Measurements from ENCODE around the gene SPACA9.

SPACA9 gene

GRCh38 chr9:132894862-132895835 lies 16.5 kb downstream of the SPACA9 start:
- no peak for DNase-seq

DNA sequence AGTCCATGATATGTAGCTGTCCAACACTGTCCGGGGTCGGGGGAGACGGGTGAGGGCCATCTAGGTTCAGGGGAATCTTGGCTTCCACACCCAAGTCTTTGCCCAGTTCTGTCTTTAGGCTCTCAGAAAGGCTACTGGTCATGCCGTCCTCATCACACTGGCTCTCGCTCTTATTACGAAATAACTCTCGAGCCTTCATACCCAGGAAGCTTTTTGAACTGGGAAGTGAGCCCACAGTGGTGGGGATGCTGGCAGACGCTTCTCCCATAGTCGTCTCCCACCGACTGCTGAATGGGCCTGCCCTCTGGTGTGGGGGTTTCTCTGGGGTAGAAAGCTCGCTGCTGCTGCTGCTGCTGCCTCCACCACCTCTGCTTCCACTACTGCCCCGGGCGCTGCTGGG lies 17.6 kb downstream of the SPACA9 start:
- no peak for DNase-seq

DNA sequence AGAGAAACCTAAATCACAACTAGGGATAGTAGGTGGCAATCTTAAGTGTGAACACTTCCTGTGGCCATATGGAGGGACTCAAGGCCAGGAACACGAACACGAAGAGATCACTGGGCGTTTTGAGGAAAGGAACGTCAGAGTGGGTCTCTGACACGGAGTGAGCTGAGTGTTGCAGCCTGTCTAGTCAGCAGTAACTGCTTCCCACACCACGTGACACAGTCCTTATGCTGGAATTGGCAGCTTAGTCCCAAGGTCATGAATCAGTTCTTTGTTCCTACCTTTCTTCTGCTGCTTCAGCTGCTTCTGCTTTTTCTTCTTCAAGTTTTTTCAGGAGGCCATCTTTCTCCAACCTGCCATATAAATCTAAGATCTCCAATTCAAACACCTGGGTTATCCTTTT lies 18.2 kb downstream of the SPACA9 start:
- DNase-seq, result no peak

DNA sequence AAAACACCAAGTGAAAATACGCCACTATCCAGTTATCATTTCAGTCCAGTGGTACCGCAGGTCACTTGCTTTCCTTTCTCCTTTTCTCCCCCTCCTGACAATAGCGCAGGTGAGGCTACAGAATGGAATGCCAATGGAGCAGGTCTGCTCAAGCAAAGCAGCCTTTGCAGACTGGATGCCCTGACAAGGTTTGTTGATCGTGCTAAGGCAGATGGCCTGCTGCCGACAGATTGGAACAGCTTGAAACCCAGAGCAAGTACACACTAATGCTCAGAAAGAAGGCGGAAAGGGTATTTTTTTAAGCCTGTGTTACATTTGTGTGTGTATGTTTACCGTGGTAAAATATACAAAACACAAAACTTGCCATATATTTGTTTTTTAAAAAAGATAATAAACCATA lies 19.4 kb downstream of the SPACA9 start:
- DNase-seq, result no peak

DNA sequence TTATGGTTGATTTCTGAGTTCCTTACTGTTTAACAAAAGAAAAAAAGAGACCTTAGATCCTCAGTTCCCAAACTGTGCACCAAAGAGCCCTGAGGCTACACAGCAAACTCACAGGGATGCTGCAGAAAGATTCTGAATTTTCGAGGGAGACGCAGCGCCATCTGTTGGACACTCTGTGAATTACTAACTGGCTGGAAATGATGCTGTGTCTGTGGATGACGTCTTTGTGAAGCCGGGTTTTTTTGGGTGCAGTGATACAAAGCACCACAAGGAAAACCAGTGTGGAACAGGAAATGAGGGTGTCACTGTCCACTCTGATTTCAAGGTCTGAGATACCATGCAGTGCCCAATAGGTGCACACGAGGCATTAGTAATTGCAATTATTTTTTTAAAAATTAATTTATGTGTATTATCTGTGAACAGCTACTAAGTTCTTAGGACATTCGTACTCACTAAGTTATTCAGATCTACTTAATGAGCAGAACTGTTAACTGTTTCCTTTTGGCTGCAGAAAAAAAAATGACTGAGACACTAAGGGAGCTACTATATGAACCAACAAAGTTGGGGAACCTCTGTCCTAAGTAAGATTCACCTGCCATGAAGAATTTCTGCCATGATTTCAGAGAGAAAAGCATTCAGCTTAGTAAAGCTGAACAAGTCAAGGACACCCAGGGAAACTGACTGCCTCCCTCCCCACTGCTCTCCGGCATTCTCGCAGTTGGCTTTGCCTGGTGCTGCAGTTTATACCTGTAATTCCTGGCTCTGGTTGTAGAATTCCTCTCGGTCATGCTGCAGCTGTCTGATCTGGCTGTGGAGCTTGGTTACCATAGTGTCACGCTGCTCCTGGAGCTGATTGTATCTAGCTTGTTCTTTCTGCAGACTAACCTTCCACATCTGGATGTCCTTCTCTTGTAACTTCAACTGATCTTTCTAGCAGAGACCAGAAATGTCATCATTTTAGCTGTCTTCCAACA lies 23.4 kb downstream of the SPACA9 start:
- DNase-seq, result peak; percentile 77 to 85

DNA sequence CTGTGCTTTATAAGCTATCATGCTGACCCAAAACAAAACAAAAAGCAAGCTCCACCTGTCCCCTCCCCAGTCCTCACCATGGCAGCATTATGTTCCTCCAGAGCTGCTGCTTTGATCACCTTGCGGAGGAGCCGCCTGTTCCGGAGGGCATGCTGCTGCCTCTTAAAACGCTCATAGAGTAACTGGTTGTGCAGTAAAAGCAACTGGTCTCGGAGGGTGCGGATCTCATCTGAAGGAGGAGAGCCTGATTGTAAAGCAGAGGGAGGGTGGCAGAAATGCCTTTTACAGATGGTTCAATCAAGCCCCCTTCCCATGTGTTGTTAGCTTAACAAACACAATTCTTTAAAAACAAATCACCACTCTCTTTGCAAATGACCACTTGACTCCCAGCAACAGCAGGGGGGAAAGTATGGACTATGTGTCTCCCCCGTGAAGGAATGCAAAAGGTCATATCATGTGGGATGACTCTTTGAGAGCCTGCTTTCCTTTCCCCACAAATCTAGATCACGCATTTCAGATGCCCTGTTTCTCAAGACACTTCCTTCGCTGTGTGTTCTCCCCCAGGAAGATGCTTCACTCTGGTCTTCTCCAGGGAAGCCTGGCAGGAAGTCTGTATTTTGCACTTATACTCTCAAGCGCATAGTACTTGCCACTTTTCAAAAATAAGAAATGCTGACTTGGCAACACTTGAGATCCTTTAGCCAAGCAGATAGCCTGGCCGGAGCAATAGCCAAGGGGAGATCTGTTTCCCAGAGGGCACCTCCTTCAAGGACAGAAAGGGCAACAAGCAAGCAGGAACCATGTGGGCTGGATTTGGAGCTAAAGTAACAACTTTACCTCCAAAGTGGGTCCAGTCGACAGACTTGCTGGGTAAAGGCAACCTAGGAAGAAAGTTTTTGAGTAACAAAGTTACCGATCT lies 25.1 kb downstream of the SPACA9 start:
- no peak for DNase-seq

DNA sequence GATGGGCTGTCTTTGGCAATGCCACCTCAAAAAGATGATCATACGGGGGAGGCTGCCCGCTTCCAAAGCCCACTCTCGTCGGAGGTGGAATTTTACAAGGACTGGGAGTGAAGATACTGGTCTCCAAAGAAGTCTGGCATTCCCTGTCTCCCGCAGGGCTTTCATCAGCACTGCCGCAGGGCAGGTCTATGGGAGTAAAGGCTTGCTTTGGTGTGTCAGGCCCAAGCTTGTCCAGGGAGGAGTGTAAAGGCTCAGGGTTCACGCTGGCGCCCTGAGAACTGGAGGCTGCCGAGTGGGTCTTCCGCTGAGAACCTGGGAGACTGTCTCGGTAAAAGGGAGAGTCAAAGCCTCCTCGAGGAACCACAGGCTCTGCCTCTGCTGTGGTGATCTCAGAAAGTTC lies 27.0 kb downstream of the SPACA9 start:
- no peak for DNase-seq

- DNase-seq, result peak in 1 of 2 donors; percentile 43
These were observed 29.9 kb downstream of the SPACA9 start for GRCh38 chr9:132908635-132909034.

GRCh38 chr9:132909311-132909710 lies 30.6 kb downstream of the SPACA9 start:
- no peak for DNase-seq

DNA sequence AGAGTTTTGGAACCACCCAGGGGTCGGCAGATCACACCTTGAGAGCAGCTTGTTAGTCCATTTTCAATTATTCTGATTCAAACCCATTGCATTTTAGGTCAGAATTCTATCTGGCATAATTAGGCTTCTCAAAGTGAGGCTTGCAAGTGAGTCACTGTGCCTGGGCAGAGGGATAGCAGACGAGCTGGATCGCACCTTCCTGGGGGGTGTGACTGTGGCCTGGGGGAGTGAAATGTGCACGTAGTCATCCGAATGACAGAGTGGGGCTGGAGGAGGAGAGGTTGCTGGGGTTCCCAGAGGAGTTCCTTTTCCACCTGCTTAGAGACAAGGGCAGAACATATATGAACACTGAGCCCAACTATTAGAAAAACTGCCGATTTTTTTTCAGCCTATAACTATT lies 31.7 kb downstream of the SPACA9 start:
- no peak for DNase-seq

DNA sequence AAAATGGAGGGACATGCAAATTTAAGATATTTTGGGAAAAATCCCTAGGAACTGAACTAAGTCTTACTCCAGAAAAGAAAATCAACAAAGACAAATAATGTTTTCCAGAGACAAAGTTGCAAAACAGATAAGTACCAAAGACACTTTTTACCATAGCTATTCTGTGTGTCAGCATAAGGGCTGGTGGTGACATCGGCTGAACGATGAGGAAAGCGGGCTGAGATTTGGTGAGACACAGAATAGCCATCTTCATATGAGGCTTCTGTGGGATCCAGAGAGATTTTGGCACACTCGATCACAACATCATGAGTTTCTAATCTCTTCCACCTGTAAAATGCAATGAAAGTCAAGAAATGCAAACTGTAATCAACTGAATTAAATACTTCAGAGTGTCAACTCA lies 33.4 kb downstream of the SPACA9 start:
- no peak for DNase-seq

GRCh38 chr9:132914924-132915323 lies 36.2 kb downstream of the SPACA9 start:
- no peak for DNase-seq

DNA sequence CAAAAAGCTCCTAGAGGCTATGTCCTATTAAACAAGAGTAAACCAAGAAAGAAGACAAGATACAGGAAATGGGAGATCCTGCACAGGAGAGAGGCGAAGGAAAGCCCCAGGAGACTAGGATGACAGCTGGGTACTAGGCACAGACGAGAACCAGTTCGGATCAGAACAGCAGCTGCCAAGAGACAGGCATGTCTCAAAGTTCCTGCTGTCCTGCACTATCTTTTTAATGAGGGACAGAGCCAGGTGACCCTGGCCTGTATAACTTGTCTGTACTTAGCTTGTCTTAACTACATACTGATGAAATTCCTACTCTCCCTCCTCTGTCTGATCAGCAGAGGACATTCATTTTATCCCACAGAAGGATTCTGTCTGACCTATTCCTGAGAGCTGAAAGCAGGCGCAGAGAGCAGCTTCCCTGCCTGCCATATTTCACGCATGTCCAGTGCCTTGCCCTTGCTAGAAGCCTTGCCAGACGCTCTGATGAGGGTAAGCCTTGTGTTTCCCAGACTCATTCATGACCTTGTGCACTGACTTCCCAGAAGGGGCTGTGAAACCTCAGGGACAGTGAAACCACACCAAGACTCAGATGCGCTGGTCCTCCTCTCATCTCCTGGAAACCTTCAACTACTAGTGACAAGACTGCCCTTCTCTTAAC lies 41.0 kb downstream of the SPACA9 start:
- no peak for DNase-seq

GRCh38 chr9:132923346-132923902 lies 44.7 kb downstream of the SPACA9 start:
- no peak for DNase-seq

DNA sequence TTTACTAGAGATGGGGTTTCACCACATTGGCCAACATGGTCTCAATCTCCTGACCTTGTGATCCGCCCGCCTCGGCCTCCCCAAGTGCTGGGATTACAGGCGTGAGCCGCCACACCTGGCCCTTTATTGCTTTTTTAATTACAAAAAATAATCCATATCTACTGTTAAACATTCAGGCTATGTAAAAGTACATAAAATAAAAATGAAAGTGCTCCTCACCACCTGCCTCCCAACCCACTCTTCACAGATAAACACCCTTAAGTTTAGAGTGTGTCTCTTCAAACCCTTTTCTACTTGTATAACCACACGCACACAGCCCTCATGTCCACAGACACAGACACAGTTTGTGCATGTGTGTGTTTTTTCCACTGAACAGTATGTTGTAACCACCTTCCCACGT lies 49.0 kb downstream of the SPACA9 start:
- DNase-seq, result no peak

DNA sequence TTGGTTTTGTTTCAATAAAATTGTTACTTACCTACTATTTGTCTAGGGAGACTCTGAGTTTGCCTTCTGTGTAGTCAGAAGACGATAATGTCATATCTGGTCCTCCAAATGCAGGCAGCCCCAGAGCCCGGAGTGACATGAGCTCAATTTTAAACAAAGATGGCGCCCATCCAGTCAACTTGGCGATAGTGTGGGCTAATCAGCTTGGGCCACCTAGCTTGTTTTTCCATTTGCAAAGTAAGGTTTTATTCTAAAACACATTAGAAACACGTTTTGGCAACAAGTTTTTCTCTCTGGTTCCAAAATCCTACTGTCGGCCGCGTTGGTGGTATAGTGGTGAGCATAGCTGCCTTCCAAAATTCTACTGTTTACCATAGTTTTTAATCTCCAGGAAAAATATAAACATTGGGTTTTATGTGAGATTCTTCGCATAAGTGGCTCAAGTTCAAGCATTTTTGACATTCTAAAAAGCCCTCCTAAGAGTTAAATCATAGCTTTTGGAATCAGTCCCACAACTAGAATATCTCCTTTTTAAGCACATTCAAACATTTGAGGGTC lies 52.6 kb downstream of the SPACA9 start:
- no peak for DNase-seq

- no peak for DNase-seq
These were observed 56.3 kb downstream of the SPACA9 start for GRCh38 chr9:132935026-132935425.

DNA sequence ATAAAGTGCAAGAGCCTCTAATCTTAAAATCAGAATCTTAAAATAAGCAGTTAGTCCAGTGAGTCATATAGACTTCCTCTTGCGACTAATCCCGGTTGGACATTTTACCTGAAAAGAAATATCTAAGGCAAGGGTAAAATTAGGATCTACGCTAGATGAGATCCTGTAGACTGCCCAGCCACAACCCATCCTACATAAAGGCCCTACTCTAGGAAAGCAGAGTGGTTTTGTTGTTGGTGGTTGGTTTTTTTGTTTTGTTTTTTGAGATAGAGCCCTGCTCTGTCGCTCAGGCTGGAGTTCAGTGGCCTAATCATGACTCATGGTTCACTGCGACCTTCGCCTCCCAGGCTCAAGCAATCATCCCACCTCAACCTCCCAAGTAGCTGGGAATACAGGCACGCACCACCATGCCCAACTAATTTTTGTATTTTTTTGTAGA lies 58.8 kb downstream of the SPACA9 start:
- DNase-seq, result no peak

DNA sequence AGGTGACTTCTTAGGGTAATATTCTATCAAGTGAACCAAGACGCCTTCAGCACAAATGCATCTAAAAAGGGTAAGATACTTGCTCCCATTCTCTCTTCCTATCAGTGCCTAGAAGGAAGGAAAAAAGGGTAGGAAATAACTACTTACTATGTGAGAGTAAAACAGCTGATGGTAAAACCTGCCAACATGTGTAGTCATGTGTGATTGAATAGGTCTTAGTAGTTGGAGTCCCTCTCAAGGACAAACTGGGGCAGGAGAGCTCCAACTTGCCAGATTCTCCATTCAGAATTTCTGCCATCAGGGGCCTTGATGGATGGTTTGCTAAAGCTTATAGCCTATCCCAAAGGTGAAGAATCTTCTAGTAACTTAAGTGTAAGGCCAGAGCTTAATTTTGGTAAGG lies 60.5 kb downstream of the SPACA9 start:
- no peak for DNase-seq

All from CD4-positive, alpha-beta T cell treated with Interleukin-1 beta for 1 hour (primary cell).